DMS 273 (cell line): ENCODE measurements around the gene ATRN.

Experiments
- DNase-seq: peaks from one replicate; lab custom pipeline; 2025; ENCODE audit not compliant: unreplicated experiment; lab: John Stamatoyannopoulos, UW

The ATRN gene

DNA sequence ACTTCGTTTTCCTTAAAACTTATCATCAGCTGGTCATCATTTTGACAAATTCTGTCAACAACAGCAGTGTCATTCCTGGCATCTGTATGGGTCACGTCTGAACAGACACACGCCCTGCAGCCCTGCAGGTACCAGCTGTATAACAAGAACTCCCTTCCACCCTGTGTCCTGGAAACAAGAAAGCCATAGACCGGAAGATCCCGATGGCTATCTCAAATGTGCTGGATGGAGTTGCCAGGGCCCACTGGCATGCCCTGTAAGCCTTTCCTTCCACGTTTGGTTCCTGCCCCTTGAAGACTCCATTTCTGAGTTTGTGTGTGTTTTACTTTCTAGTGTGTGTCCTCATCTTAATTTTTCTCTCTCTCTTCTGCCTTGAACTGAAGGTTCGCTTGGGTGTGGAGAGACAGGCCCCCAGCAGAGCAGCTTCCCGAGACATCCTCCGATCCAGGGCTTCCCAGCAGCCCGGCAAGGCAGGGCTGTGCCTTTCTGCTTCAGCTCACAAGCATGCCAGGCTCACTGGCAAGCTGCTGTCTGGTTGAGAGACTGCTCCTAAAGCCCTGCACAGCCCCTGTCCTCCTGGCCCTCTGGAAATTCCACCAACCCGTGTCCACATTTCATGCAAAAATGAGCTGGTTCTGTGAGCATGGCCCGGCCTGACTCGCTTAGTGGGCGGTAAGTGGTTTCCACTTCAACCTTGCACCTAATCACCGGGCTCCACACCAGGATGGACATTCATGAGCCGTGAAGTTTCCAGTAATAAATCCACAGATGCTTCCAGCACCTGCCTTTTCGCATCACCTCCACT lies 183.7 kb downstream of the ATRN start:
- peak; percentile 44 for DNase-seq

DNA sequence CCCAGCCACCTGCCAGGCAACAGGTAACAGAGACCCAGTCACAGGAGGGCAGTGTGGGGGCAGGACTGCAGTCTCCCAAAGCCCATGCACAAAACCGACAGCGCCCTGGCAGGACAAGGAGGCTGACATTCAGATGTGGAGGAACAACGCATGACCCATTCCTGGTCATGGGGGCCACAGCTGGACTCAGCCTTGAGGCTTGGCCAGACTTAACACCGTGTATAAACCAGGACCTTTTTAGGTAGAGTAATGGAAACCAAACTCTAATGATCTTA lies 184.2 kb downstream of the ATRN start:
- DNase-seq: no peak

DNA sequence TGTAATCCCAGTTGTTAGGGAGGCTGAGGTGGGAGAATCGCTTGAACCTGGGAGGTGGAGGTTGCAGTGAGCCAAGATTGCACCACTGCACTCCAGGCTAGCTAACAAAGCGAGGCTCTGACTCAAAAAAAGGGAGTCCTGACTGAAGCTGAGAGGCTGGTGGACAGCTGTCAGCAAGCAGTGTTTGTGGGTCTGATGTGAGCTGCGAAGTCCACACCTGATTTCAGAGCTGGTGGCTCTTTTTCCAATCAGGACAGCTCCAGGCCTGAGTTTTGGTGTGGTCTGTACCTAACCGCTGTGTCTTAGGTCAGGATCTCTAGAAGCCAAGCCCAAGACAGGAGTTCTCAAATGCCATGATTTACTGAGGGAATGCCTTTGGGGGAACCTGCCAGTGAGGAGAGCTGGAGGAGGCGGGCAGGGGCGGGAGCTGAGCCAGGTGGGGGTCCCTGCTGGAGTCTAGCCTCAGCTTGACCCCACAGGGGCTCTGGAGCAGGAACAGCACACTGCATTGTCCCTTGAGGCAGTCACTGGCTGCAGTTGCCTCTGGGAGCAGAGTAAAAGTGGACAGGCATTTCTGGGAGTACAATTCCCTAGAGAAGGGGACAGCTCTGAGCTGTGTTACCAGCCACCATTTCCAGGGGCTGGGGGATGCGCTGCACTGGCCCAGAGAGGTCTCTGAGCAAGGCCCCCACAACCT lies 187.3 kb downstream of the ATRN start:
- DNase-seq: no peak

DNA sequence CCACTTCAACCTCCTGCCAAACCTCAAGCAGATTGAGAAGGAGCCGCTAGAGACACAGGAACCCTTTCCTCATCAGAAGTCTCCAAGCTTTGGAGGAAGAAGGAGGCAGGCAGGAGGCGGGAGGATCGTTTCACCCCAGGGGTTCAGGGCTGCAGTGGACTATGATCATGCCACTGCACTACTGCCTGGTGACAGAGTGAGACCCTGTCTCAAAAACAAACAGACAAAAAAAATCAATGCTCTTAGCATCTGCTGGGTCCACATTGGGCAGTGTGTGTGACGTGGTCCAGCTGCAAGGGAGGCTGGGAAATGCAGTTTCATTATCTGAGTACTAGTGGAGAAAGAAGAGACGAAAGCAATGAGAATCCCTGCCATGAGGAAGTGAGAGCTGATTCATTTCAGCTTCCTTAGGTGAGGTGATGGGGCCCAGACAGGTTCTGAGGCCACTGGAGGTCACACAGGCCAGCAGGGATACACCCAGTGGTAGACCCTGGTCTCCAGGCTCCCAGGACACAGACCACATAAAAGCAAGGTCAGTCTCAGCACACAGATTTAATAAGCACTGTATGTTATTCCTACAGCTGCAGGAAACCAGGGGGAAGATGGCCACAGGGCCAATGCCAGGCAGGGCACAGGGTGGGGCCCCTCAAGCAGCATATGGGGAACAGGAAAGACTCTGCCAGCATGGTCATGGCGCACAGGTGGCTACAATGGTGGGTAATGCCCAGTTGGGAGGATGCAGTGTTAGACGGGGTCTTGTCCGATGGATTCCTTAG lies 188.1 kb downstream of the ATRN start:
- DNase-seq: no peak

DNA sequence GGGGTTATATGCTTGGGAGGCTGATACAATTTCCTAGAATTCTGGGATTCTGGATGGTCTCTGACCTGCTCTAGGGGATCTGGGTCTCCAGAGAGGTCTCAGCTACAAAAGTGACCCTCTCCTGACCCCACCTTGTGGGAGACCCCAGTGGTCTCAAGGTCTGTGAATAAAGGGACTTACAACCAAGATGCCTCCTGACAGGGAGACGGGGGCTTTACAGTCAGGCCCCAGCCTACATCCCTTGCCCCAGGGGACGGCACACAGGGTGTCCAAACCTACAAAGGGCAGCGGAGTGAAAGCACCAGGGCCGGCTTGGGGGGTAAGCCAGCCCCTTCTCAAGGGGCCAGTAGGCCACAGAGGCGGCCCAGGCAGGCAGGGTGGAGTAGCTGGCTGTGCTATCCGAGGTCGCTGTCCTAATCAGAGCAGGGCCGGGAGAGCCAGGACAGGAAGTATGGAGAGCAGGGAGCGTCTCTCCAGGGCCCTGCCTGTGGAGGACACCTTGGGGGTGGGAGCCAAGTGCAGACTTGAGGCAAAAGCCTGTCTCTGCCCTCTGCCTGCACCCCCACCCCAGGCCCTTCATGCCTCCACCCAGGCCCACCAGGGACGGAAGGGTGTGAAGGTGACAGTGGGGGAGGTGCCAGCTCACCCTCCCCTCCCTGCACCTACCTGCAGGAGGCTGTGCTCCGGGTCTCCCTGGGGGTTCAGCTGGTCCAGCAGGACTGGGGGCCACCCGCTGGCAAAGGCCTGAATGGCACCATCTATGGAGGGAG lies 188.9 kb downstream of the ATRN start:
- DNase-seq: no peak

DNA sequence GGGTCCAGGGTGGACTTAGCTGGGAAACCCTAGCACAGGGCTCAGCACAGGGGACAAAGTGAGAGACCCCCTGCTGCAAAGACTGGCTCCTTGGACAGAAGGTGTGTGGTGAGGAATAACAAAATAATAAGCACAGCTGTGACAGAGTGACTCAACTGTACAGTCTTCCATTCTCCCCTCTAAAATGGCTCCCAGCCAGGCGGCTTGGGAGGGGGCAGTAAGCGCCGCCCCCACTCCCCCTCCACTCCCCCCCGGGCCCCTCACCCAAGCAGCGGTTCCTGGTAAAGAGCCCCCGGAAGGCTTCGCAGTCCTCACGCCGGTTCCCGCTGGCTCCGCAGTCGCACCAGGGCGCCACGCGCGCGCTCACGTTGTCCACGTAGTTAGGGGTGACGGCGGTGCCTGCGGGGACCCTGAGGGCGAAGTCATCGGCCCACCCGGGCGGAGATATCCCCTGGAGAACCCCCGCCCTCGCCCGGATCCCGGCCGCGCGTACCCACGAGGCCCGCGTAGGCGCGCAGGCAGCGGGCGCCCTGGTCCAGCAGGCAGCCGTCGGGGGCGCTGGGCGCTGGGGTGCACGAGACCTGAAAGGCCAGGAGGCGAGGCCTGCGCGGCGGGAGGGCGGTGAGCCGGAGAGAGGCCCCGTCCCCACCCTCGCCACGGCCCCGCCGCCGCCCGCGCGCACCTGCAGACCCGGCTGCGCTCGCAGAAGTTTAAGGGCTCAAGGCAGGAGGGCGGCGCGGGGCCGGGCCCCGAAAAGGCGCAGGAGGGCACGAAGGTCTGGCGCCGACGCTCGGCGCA lies 189.6 kb downstream of the ATRN start:
- DNase-seq: peak; percentile 69

DNA sequence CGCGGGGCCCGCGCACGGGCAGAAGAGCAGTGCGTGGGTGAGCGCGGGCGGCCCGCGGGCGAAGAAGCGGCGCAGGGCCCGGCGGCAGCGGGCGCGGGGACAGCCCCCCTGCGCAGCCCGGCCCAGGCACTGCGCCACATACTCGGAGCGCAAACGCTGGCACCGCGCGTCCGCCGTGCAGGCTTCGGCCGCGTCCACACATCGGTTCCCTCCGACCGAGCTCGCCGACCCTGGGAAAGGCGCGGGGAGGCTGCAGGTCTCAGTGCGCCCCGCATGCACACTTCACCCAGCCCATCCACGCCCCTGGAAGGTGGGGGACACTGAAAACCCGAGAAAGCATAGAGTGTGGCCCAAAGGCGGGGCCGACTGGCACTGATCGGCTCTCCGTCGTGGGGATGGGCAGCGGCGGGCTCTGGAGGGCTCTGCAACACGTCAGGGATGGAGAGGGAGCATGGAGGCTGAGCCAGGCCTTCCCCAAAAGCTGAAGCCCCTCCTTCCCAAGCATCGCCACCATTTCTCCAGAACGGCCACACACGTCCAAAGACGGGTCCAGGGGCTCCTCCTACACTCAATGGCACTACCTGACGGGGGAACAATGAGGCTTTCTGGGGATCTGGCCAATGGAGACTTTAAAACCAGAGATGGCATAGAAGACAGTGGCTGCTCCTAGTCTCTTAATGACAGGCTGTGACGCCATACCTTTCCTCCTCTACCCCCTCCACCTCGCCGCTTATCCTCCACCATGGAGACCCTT lies 190.4 kb downstream of the ATRN start:
- peak; percentile 69 for DNase-seq

DNA sequence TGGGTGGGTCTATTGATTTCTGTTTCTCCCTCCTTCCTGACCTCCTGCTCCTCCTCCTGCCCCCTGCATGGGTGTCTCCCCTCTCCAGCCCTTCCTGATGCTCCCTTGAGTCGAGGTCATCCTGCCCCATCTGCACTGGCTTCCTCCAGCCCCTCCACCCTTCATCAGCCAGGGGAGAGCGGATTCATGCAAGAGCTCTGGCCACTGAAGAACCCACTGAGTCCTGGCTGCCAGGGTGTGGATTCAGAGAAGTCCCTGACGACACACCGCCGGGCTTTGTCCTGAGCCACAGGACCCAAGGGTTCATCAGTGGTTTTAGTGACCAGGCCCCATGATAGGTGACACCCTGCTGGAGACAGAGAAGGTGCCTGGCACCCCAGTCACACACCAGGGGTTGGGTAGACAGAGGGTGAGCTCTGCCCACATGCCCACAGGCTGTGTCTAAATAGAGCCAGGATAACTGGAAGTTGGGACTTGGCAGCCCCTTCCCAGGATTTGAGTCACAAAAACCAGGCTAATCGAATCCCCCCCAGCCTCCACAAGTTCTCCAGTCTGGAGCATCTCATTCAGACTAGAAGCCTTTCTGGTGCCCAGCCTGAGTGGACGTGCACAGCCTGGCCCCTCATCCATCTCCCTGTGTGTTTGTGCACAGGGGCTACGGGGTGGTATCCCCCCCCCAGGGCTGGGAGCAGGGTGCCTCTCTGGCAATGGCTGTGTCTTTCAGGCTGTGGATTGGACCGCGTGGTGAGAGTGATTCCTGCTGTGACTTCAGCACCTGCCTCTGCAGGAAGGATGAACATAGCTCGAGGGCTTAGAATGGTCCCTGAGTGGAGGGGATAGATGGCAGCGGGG lies 191.2 kb downstream of the ATRN start:
- no peak for DNase-seq

DNA sequence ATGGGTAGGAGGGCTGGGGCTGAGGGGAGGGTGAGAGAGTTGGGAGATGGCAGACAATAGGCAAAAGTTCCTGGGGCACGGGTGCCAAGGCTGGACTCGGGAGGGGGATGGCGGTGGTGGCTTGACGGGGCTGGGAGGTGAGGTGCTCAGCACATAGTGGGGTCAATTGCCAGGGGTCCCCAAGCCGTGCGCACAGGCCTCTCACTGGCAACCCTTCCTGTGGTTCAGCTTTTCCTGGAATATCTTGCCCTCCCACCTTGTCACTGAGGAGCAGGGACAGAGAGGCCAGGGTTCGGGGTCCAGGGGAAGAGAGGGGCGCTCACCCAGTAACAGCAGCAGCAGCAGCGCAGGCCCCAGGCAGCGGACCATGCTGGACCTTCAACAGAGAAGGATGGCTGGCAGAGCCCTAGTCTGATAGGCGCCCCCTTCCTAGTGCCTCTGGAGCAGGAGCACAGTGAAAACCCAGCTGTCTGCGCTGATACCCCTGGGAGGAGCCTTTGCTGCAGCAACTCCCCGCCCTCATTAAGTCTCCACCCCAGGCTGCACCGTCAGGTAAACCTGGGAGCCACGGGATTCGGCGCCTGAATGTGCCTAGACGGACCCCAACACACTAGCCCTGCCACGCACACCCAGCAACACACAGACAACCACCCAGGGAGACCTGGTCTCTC lies 192.3 kb downstream of the ATRN start, which contains the start of gene GFRA4:
Gene GFRA4 (minus strand): TSS at position 369 of the 671 bp plus-strand sequence. CDS start 0 bp downstream, at position 369.
- DNase-seq: peak; percentile 23

DNA sequence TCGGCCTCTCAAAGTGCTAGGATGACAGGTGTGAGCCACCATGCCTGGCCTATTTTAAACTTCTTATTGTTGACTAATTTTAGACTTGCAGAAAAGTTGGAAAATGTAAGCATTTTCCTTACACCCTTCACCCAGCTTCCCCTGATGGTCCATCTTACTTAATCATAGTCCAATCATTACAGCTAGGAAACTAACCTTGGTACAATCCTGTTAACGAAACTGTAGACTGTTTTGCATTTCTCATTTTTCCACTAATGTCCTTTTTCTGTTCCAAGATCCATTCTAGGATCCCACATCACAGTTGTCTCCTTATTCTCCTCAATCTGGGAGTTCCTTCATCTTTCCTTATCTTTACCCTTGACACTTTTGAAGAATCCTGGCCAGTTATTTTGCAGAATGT lies 193.0 kb downstream of the ATRN start:
- DNase-seq: no peak

DNA sequence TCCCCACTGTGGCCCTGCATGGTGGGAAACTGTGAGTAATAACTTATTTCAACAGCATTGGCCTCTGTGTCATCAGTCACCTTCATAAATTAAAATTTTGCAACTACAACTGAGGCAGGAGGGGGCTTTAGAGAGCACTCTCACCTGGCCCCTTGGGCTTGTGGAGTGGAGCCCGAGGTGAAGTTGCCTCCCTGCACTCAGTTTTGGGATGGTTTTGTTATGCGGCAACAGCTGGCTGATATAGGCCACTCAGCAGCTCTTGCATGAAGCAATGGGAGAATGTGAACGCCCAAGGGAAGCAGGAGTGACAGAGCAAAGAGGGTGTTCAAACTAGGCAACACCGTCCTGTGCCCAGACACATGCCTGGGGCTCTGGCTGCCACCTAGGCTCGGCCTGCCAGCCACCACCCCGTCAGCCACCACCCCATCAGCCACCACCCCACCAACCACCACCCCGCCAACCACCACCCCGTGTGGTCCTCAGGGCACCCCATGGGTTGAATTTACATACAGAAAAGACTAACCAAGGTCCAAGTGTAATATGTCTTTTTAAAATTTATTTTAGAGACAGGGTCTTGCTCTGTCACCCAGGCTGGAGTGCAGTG lies 196.7 kb downstream of the ATRN start:
- DNase-seq: no peak

DNA sequence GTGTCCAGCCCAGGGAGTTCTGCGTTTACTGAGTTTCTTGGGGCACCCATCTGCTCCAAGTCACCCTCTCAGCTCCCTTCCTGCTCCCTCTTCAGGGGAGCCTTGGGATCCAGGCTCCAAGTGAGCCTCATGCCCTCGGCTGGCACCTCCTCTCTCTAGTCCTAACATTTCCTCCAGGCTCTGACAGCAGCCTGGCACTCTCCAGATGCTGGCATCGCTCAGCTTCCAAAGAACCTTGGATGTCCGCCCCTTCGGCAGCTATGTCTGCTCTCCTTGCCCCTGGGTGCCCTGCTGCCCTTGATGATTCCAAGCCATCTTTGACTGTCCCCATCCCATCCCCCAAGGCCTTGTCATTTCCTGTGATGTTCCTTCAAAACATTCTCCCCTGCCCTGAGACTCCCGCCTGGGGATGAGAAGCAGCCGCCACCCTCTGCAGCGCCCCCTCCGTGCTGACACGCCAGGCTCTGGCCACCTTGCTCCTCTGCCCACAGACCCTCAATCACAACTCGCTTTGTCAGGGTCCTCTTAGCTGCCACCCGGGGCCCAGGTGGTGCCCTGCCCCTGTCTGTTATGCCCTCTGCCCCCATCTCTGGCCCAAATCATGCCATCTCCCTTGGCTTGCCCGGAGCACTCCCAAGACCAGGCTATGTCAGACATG lies 199.0 kb downstream of the ATRN start:
- DNase-seq: no peak

DNA sequence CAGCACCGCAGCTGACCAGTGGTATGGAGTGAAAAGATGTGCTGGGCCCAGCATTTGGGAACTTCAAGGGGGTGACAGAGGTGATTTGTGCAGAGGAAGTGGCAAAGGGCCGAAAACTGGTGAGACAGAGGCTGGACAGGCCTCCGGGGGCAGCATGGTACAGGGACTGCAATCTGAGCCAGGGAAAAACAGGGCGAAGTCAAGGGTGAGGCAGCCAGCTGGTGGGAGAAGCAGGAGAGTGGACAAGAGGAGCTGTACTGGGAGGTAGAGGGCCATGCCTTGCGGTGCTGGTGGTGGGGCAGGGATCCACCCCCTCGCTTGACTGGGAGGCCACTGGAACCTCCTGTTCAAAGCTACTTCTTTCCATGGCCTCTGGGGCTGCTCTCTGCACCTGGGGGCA lies 199.7 kb downstream of the ATRN start:
- DNase-seq: peak; percentile 39

DNA sequence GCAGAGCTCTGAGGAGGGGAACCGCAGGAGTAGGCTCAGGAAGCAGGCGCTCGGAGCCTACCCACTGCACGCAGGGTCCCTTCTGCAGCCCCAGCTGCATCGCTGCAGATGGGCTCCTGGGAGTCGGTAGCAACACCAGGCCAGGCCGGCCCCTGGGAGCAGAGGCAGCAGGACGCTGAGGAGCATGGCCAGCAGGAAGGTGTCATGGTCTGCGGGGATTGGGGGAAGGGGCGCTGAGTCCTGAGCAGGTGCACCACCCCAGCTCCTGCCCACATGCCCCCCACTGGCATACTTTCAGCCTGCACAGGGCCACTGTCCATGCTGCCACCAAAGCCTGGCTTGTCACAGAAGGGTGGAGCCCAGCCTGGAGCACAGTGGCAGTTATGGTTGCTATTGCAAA lies 200.1 kb downstream of the ATRN start:
- DNase-seq: no peak

DNA sequence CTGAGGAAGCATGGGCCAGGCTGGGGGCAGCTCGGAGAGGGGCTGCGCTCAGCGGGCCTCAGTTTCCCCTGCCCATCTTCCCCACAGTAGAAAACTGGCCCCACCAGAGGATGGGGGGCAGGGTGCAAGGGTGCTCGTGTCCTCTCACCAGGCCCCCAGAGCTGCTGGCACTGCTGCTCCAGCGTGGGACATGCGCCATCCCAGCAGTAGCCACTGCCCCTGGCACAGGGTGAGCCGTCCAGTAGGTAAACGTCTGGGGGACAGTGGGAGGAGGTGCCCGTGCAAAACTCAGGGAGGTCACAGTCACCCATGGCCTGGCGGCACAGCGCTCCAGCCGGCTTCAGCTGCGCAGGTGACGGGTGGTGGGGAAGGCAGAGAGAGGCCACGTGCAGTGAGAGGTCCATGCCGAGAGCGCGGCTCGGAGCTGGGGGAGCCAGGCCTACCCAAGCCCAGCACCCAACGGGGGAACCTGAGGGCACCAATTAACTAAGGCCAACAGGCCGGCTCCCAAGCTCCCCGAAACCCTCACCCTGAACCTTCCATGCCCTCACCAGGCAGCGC lies 201.2 kb downstream of the ATRN start:
- no peak for DNase-seq

DNA sequence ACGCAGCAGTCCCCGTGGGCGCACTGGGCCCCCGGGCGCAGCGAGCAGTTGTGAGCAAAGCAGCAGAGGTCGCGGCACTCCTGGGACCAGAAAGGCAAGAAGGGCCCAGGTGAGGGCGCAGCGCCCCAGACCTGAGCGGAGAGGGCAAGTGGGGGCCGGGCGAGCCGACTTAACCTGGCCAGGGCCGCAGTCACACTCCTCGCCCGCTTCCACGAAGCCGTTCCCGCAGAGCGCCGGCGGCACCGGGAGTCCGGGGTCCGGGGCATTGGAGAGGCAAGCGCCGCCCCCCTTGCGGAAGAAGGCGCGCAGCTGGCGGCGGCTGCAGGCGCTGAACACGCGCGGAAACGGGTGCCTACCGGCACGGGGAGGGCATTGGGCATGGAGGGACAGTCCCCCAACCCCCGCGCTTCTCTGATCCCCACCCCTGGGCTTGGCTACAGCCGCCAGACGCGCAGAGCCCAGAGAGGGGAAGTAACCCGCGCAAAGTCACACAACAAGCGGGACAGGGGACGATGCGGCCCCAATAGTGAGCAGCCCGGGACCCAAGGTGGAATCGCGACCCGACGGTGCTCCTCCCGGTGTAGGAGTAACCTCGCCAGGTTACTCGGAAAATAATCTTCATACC lies 201.8 kb downstream of the ATRN start:
- peak; percentile 37 for DNase-seq
